ENCODE data around the gene RHOU. TPM values are rescaled to one million over a fixed set of nuclear protein-coding genes. Genes with fewer than 3 reads are reported as not detected.

RHOU gene
- polyA plus RNA-seq, 1 donor from 2014 or later: 13.0 TPM

DNA sequence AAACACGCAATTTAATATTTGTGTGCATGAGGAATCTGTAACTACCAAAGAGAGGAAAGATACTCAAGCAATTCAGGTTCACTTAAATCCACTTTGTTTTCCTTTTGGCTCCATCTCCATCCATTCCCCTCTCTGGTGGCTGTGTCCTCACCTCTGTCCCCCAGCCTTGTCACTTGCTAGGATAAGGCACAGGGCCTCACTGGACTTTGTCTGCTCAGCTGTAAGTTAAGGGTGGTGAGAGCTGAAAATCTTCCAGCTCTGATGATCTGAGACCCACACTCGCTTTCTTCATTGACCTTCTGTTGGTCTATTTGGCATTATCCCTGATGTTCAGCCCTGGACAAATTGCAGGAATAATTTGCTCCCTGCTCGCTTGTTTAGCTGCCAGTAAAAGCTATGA lies 56.5 kb downstream of the RHOU start:
- H3K9me2 ChIP-seq (ENCODE audit: insufficient read depth, low read length): no peaks in the 10 kb centered on the region
- no peak overlapping the region for H3K4me3 ChIP-seq (ENCODE audit: low read length)
- no peaks in the 10 kb centered on the region for H3K36me3 ChIP-seq (ENCODE audit: insufficient read depth, low read length)
- H3K4me2 ChIP-seq (ENCODE audit: low read length): no peak overlapping the region
- H3K79me2 ChIP-seq (replicated peaks; ENCODE audit: insufficient read depth, low read length): no peaks in the 10 kb centered on the region
- H4K20me1 ChIP-seq (ENCODE audit: insufficient read depth): no peaks in the 10 kb centered on the region
- H3K27ac ChIP-seq (ENCODE audit: low read length): no peak overlapping the region
- TF ChIP-seq TAF1 (IDR thresholded peaks at IDR 0.05; ENCODE audit: low read depth): no peak
- TF ChIP-seq, protein P1, sequence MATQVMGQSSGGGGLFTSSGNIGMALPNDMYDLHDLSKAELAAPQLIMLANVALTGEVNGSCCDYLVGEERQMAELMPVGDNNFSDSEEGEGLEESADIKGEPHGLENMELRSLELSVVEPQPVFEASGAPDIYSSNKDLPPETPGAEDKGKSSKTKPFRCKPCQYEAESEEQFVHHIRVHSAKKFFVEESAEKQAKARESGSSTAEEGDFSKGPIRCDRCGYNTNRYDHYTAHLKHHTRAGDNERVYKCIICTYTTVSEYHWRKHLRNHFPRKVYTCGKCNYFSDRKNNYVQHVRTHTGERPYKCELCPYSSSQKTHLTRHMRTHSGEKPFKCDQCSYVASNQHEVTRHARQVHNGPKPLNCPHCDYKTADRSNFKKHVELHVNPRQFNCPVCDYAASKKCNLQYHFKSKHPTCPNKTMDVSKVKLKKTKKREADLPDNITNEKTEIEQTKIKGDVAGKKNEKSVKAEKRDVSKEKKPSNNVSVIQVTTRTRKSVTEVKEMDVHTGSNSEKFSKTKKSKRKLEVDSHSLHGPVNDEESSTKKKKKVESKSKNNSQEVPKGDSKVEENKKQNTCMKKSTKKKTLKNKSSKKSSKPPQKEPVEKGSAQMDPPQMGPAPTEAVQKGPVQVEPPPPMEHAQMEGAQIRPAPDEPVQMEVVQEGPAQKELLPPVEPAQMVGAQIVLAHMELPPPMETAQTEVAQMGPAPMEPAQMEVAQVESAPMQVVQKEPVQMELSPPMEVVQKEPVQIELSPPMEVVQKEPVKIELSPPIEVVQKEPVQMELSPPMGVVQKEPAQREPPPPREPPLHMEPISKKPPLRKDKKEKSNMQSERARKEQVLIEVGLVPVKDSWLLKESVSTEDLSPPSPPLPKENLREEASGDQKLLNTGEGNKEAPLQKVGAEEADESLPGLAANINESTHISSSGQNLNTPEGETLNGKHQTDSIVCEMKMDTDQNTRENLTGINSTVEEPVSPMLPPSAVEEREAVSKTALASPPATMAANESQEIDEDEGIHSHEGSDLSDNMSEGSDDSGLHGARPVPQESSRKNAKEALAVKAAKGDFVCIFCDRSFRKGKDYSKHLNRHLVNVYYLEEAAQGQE (IDR thresholded peaks at IDR 0.05; ENCODE audit: borderline replicate concordance): no peak
- TF ChIP-seq SMC3 (conservative IDR thresholded peaks at IDR 0.05; ENCODE audit: poor library complexity): no peak
- no peak for TF ChIP-seq CTCF (IDR thresholded peaks at IDR 0.05; ENCODE audit: poor library complexity, severe bottlenecking)
- no peak for TF ChIP-seq POLR2AphosphoS5 (IDR thresholded peaks at IDR 0.05)
- no peak for TF ChIP-seq MXI1 (conservative IDR thresholded peaks at IDR 0.05; ENCODE audit: poor library complexity, severe bottlenecking)
- no peak for TF ChIP-seq EZH2 (IDR thresholded peaks at IDR 0.05; ENCODE audit: borderline replicate concordance, insufficient read depth, low read length, poor library complexity, severe bottlenecking)
- no peak for TF ChIP-seq RAD21 (conservative IDR thresholded peaks at IDR 0.05)
- H3K27me3 ChIP-seq (ENCODE audit: insufficient read depth, low read depth, low read length): no peaks in the 10 kb centered on the region
- no peaks in the 10 kb centered on the region for H3K9me3 ChIP-seq (ENCODE audit: low read length)
- H3F3A ChIP-seq (ENCODE audit: insufficient read depth, low read length, poor library complexity, severe bottlenecking): no peaks in the 10 kb centered on the region
- no peak overlapping the region for H3K9ac ChIP-seq (ENCODE audit: low read length)
- no peak overlapping the region for H2AFZ ChIP-seq (ENCODE audit: low read depth, low read length)

GRCh38 chr1:228792601-228793000 lies 57.3 kb downstream of the RHOU start:
- Histone ChIP-seq H3K4me3 (ENCODE audit: low read length) (no peak overlapping the region), H3F3A (ENCODE audit: insufficient read depth, low read length, poor library complexity, severe bottlenecking) (no peaks in the 10 kb centered on the region), H3K27ac (ENCODE audit: low read length) (no peak overlapping the region), H3K27me3 (ENCODE audit: insufficient read depth, low read depth, low read length) (no peaks in the 10 kb centered on the region), H3K9me3 (ENCODE audit: low read length) (no peaks in the 10 kb centered on the region), H4K20me1 (ENCODE audit: insufficient read depth) (no peaks in the 10 kb centered on the region), H3K4me2 (ENCODE audit: low read length) (no peak overlapping the region), H3K79me2 (replicated peaks; ENCODE audit: insufficient read depth, low read length) (no peaks in the 10 kb centered on the region), H3K9me2 (ENCODE audit: insufficient read depth, low read length) (no peaks in the 10 kb centered on the region), H2AFZ (ENCODE audit: low read depth, low read length) (no peak overlapping the region), H3K9ac (ENCODE audit: low read length) (no peak overlapping the region), H3K36me3 (ENCODE audit: insufficient read depth, low read length) (no peaks in the 10 kb centered on the region)
- TF ChIP-seq POLR2AphosphoS5 (IDR thresholded peaks at IDR 0.05) (no peak), CTCF (IDR thresholded peaks at IDR 0.05; ENCODE audit: poor library complexity, severe bottlenecking) (no peak), SMC3 (conservative IDR thresholded peaks at IDR 0.05; ENCODE audit: poor library complexity) (no peak)
- TF ChIP-seq, protein P1 (IDR thresholded peaks at IDR 0.05; ENCODE audit: borderline replicate concordance): no peak

All from neural cell (in vitro differentiated cells).